Ammon's horn (tissue), 1 donor: ENCODE results near the gene PRKAG2.
"Not testable (repeated sequence)": the region's sequence is repeated elsewhere in the genome, so short reads cannot be mapped to it uniquely, and the experiment has no call there.

Source experiments
- DNase-seq: peaks from one replicate; pipeline ENCODE4 v3.0.0-alpha.2; 2016; ENCODE audit warnings: low spot score

The PRKAG2 gene

GRCh38 chr7:151876899-151877777, at the start of gene PRKAG2:
TSS of gene PRKAG2 (minus strand) at chr7:151877115. CDS start at chr7:151876620, 495 bp downstream.
- peak; percentile 51 for DNase-seq

GRCh38 chr7:151926336-151926712, 49.4 kb upstream of the PRKAG2 start:
- no peak for DNase-seq

- peak; percentile 49 for DNase-seq
Observed at GRCh38 chr7:151925446-151926335, 48.8 kb upstream of the PRKAG2 start.

GRCh38 chr7:151924508-151924907, 47.6 kb upstream of the PRKAG2 start:
- no peak for DNase-seq

GRCh38 chr7:151924001-151924400, 47.1 kb upstream of the PRKAG2 start:
- DNase-seq: no peak

- peak; percentile 60 for DNase-seq
Observed at GRCh38 chr7:151923097-151923876, 46.4 kb upstream of the PRKAG2 start.

GRCh38 chr7:151921451-151921850, 44.5 kb upstream of the PRKAG2 start:
- DNase-seq: no peak

- no peak for DNase-seq
Observed at GRCh38 chr7:151920488-151920887, 43.6 kb upstream of the PRKAG2 start.

GRCh38 chr7:151919595-151919994, 42.7 kb upstream of the PRKAG2 start:
- no peak for DNase-seq

- no peak for DNase-seq
Observed at GRCh38 chr7:151918510-151918843, 41.6 kb upstream of the PRKAG2 start.

- DNase-seq: no peak
Observed at GRCh38 chr7:151917791-151918509, 41.0 kb upstream of the PRKAG2 start.

- no peak for DNase-seq
Observed at GRCh38 chr7:151914051-151914450, 37.1 kb upstream of the PRKAG2 start.

- not testable (repeated sequence) for DNase-seq
Observed at GRCh38 chr7:151910655-151911054, 33.7 kb upstream of the PRKAG2 start.

GRCh38 chr7:151907115-151907514, 30.2 kb upstream of the PRKAG2 start:
- not testable (repeated sequence) for DNase-seq

- no peak for DNase-seq
Observed at GRCh38 chr7:151905766-151906165, 28.9 kb upstream of the PRKAG2 start.

GRCh38 chr7:151905353-151905752, 28.4 kb upstream of the PRKAG2 start:
- DNase-seq: no peak

GRCh38 chr7:151904270-151904669, 27.4 kb upstream of the PRKAG2 start:
- no peak for DNase-seq

- DNase-seq: no peak
Observed at GRCh38 chr7:151903249-151904032, 26.5 kb upstream of the PRKAG2 start.

GRCh38 chr7:151902311-151902710, 25.4 kb upstream of the PRKAG2 start:
- no peak for DNase-seq

GRCh38 chr7:151901828-151902227, 24.9 kb upstream of the PRKAG2 start:
- no peak for DNase-seq
